Loucy (cell line): Measurements from ENCODE around the gene PTBP1.

Source experiments
- EZH2phosphoT487 ChIP-seq: fragments of 200-600 bp; IDR thresholded peaks from 2 replicates; pipeline ENCODE4 v1.6.1; 2018; ENCODE audit warnings: antibody characterized with exemption, mild to moderate bottlenecking, moderate library complexity, borderline replicate concordance
- TF ChIP-seq, protein P1 (sequence below): fragments of 200-600 bp; sonication (generic); conservative IDR thresholded peaks from 2 replicates; pipeline ENCODE4 v1.5.1; 2014; ENCODE audit warnings: mild to moderate bottlenecking, antibody characterized with exemption, low read length

DNA sequence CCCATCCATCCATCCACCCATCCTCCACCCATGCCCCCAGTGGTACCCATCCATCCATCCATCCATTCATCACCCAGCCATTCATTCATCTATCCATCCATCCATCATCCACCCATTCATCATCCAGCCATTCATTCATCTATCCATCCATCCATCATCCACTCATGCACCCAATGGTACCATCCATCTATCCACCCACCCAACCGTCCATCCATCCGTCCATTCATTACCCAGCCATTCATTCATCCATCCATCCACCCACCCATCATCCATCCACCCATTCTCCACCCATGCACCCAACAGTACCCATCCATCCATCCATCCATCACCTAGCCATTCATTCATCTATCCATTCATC is 19.2 kb downstream of the PTBP1 start:
- TF ChIP-seq, protein P1, sequence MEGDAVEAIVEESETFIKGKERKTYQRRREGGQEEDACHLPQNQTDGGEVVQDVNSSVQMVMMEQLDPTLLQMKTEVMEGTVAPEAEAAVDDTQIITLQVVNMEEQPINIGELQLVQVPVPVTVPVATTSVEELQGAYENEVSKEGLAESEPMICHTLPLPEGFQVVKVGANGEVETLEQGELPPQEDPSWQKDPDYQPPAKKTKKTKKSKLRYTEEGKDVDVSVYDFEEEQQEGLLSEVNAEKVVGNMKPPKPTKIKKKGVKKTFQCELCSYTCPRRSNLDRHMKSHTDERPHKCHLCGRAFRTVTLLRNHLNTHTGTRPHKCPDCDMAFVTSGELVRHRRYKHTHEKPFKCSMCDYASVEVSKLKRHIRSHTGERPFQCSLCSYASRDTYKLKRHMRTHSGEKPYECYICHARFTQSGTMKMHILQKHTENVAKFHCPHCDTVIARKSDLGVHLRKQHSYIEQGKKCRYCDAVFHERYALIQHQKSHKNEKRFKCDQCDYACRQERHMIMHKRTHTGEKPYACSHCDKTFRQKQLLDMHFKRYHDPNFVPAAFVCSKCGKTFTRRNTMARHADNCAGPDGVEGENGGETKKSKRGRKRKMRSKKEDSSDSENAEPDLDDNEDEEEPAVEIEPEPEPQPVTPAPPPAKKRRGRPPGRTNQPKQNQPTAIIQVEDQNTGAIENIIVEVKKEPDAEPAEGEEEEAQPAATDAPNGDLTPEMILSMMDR, result no peak
- TF ChIP-seq EZH2phosphoT487, result no peak
